GM12878 (cell line): Measurements from ENCODE around the gene FKBP11. TPM values are rescaled to one million over a fixed set of nuclear protein-coding genes. Genes with fewer than 3 reads are reported as not detected.

Source experiments
- ATAC-seq: fragments of 200-7000 bp; cut with Tn5 transposase; 3 replicates; pipeline ENCODE4 v1.9.1; 2020; ENCODE audit warnings: mild to moderate bottlenecking, moderate library complexity
- BruUV-seq: library from RNA; stranded (reverse); fragments of 400-500 nt; replicated peaks from 2 replicates; lab custom pipeline; 2021; lab: Mats Ljungman, UMichigan
- CTCF ChIA-PET: fragments of 300-600 bp; sonication (Branson Sonifier 250); formaldehyde crosslinking; extraction: SDS; loops from one replicate; lab custom pipeline; 2021; ENCODE audit warnings: inconsistent platforms; lab: Yijun Ruan, JAX
- POLR2A ChIA-PET: fragments of 350-600 bp; formaldehyde crosslinking; extraction: SDS; loops from one replicate; lab custom pipeline; 2021; ENCODE audit warnings: inconsistent platforms; lab: Charles Lee
- RAD21 ChIA-PET: fragments of 300-600 bp; sonication (Branson Sonifier 250); formaldehyde crosslinking; loops from one replicate; lab custom pipeline; 2023; ENCODE audit warnings: antibody characterized with exemption; ENCODE audit not compliant: unreplicated experiment; lab: Charles Lee
- SMC1A ChIA-PET: fragments of 300-600 bp; sonication (Branson Sonifier 250); formaldehyde crosslinking; loops from one replicate; lab custom pipeline; 2023; ENCODE audit not compliant: unreplicated experiment, uncharacterized antibody; lab: Charles Lee
- DNase-seq: peaks from one replicate; pipeline ENCODE4 v3.0.0-alpha.2; 2011; ENCODE audit warnings: low read depth, low spot score
- FAIRE-seq: peaks from 3 replicates; lab custom pipeline; 2011; peaks lifted over from hg19 to GRCh38; lab: Jason Lieb, UNC
- H2AFZ ChIP-seq: 2 replicates; pipeline ENCODE4 v1.6.0; 2011; ENCODE audit warnings: low read depth, low read length, control low read depth; ENCODE audit not compliant: control insufficient read depth
- H3K27ac ChIP-seq: 2 replicates; pipeline ENCODE4 v1.5.1; 2011; ENCODE audit warnings: control low read depth; ENCODE audit not compliant: control insufficient read depth, insufficient read depth
- H3K27me3 ChIP-seq, 2 experiments: replicated peaks in 1 of 2; 2 replicates each; pipeline versions ENCODE4 v1.6.0 to v1.6.1; 2011; ENCODE audit warnings: low read length in 1 of 2; ENCODE audit not compliant: control insufficient read depth in 2 of 2, insufficient read depth in 2 of 2
- H3K36me3 ChIP-seq, 2 experiments: 2 replicates each; pipeline ENCODE4 v1.5.1; 2011; ENCODE audit warnings: low read length in 1 of 2; ENCODE audit not compliant: control insufficient read depth in 2 of 2, insufficient read depth in 2 of 2
- H3K4me1 ChIP-seq: 2 replicates; pipeline ENCODE4 v1.6.1; 2011; ENCODE audit warnings: mild to moderate bottlenecking, low read length, moderate library complexity, mixed read lengths; ENCODE audit not compliant: control insufficient read depth, insufficient read depth
- H3K4me2 ChIP-seq: 2 replicates; pipeline ENCODE4 v1.6.0; 2011; ENCODE audit warnings: control low read depth; ENCODE audit not compliant: control insufficient read depth, insufficient read depth
- H3K4me3 ChIP-seq: fragments of 200-600 bp; sonication (generic); 2 replicates; pipeline ENCODE4 v1.5.1; 2016
- H3K79me2 ChIP-seq: 2 replicates; pipeline ENCODE4 v1.6.0; 2011; ENCODE audit warnings: low read length; ENCODE audit not compliant: control insufficient read depth, insufficient read depth
- H3K9ac ChIP-seq: 2 replicates; pipeline ENCODE4 v1.8.0; 2011; ENCODE audit warnings: low read length, control low read depth, mixed read lengths; ENCODE audit not compliant: control insufficient read depth, insufficient read depth
- H3K9me3 ChIP-seq: replicated peaks from 3 replicates; pipeline ENCODE4 v1.5.1; 2011; ENCODE audit warnings: mild to moderate bottlenecking, low read length; ENCODE audit not compliant: control insufficient read depth, insufficient read depth
- H4K20me1 ChIP-seq: 2 replicates; pipeline ENCODE4 v1.6.0; 2011; ENCODE audit not compliant: control insufficient read depth, insufficient read depth
- CHD2 ChIP-seq: IDR thresholded peaks from 2 replicates; pipeline ENCODE4 v1.6.1; 2011; ENCODE audit warnings: low read depth, low read length, improper control_type of control experiment, borderline replicate concordance
- ESRRA ChIP-seq: IDR thresholded peaks from 2 replicates; pipeline ENCODE4 v1.6.1; 2012; ENCODE audit warnings: mild to moderate bottlenecking, low read length, improper control_type of control experiment
- FOXM1 ChIP-seq: IDR thresholded peaks from 2 replicates; pipeline ENCODE4 v1.6.1; 2012; ENCODE audit warnings: low read depth, mild to moderate bottlenecking, inconsistent platforms, low read length, moderate library complexity
- HDAC2 ChIP-seq: fragments of 200-600 bp; sonication (generic); IDR thresholded peaks from 2 replicates; pipeline ENCODE4 v1.6.1; 2017
- KAT2A ChIP-seq: conservative IDR thresholded peaks from 2 replicates; pipeline ENCODE4 v1.6.1; 2011; ENCODE audit warnings: low read depth, low read length; ENCODE audit not compliant: control insufficient read depth
- NR2C2 ChIP-seq: IDR thresholded peaks from 2 replicates; pipeline ENCODE4 v1.6.1; 2011; ENCODE audit warnings: borderline replicate concordance, low read depth; ENCODE audit not compliant: control insufficient read depth, insufficient read length
- POLR2A ChIP-seq: IDR thresholded peaks from 2 replicates; pipeline ENCODE4 v1.6.1; 2011; ENCODE audit warnings: low read depth, mild to moderate bottlenecking, low read length
- RAD21 ChIP-seq: IDR thresholded peaks from 2 replicates; pipeline ENCODE4 v1.6.1; 2011; ENCODE audit warnings: mild to moderate bottlenecking, low read depth, low read length, moderate library complexity; ENCODE audit not compliant: insufficient read depth
- RCOR1 ChIP-seq: conservative IDR thresholded peaks from 2 replicates; pipeline ENCODE4 v1.6.1; 2012; ENCODE audit warnings: low read depth, low read length, improper control_type of control experiment
- SUZ12 ChIP-seq: fragments of 200-600 bp; sonication (generic); IDR thresholded peaks from one replicate; pipeline ENCODE4 v1.6.1; 2018; ENCODE audit warnings: antibody characterized with exemption, mild to moderate bottlenecking; ENCODE audit not compliant: unreplicated experiment
- WGBS: methylation state at CpG from one replicate; pipeline ENCODE4 v1.1.6; 2016; ENCODE audit warnings: low lambda C conversion rate; ENCODE audit not compliant: insufficient replicate concordance, insufficient coverage; ENCODE audit errors: missing lambda C conversion rate; 5-methylcytosine and 5-hydroxymethylcytosine counted together
- in situ Hi-C: fragments of 300-500 bp; cut with MboI; formaldehyde crosslinking; loops from 9 replicates; pipeline ENCODE4 v1.14.3; 2018; ENCODE audit warnings: mixed read lengths
- intact Hi-C: fragments of 100-400 bp; cut with micrococcal nuclease; formaldehyde crosslinking; loops from one replicate; pipeline ENCODE4 v1.14.2; 2022; ENCODE audit not compliant: unreplicated experiment
- polyA plus RNA-seq, 11 experiments: library from polyadenylated mRNA; depleted of rRNA in 4 of 11; unstranded in 6 of 11; stranded (reverse) in 5 of 11; fragments of >200 nt; fragmentation: Nextera tagmentation in 4 of 11; fragmentation: Illumina TruSeq in 1 of 11; extraction: Ambion mirVana in 4 of 11; extraction: Trizol in 1 of 11; gene quantifications; 1 replicate in 1 of 11; 2 replicates in 10 of 11; pipeline versions ENCODE4 v1.2.1 to v1.2.3, GENCODE V29; 2011 to 2016; ENCODE audit warnings: inconsistent platforms in 2 of 11, missing spikeins in 2 of 11, low read depth in 1 of 11
- total RNA-seq, 4 experiments: library from RNA; depleted of rRNA in 3 of 4; stranded (reverse); fragments of >200 nt in 3 of 4; fragmentation: Illumina TruSeq in 1 of 4; extraction: Trizol in 1 of 4; gene quantifications; 2 replicates each; pipeline versions ENCODE4 v1.2.1 to v1.2.3, GENCODE V29; 2013 to 2021

The FKBP11 gene
- total and polyA plus RNA-seq, 10 of the 15 experiments (the other 5 are each of a cell fraction or from before 2014, with no cell fraction given): 25.0 to 135 (median 56.5) TPM

DNA sequence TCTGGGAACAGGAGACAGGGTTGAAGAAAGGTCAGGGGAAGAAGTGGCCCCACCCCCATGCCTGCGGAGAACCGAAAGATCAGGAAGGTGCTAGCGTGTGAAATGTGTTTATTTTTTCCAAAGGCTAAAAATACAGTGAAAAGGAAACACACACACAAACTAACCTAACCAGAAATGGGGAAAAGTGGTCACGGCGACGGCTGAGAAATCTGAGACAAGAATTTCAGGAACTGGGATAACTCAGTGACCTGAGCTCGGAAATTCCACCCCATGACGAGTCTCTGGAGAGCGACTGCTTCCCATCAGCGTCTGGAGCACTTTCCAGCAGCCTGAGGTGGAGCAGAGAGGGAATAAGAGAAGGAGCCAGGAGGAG, 43.0 kb downstream of the FKBP11 start (continued):
- TF ChIP-seq RAD21: no peak
- no peak for TF ChIP-seq FOXM1
- no peak for TF ChIP-seq SUZ12
- TF ChIP-seq ESRRA: no peak
- no peak for TF ChIP-seq RCOR1
- no peak for TF ChIP-seq KAT2A
- TF ChIP-seq POLR2A: no peak
- TF ChIP-seq, all 136 proteins: peak for 0

DNA sequence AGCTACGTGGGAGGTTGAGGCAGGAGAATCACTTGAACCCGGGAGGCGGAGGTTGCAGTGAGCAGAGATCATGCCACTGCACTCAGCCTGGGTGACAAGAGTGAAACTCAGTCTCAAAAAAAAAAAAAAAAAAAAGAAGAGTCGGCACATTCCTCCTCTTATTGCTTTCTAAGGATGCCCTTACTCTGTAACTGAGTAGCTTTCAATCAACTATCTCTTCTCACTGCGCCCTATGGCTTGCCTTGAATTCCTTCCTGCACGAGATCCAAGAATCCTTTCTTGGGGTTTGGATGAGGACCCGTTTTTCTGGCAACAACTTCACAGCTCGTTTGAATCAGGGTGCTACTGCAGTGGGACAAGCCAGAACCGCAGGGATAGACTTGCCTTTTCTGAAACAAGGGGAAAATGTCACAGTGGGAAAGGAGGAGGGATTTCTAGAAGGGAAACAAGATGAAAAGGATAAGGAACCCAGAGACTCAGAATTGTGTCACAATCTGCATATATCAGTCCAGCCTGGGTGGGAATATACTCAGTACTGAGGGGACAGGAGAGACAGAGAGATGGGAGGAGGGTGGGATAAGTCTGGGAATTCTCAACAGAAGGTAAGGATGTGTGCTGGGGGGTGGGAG, 43.5 kb downstream of the FKBP11 start:
- ATAC-seq (no peak), FAIRE-seq (no peak)
- CTCF ChIA-PET: interaction anchor here (1.0 to 2.7 kb wide), 6 partner anchors 9 to 106 kb away, joined by 3 to 14 read pairs (median 4); partner anchors contain the start of genes DDX23 and RND1
- POLR2A ChIA-PET: no interaction called here
- H3K4me3 ChIP-seq: no peak overlapping the region
- no peaks in the 10 kb centered on the region for H3K4me1 ChIP-seq
- H3K27me3 ChIP-seq: peaks cover 4 to 12% of the 10 kb centered on the region in 2 experiments; a peak in 3 of 4 replicates
- intact Hi-C loops: no loop called here
- H3K36me3 ChIP-seq: no peaks in the 10 kb centered on the region
- SMC1A ChIA-PET: interaction anchor here (1.2 kb wide), 1 partner anchor 29 kb away, joined by 4 read pairs; no protein-coding TSS in a partner anchor
- H4K20me1 ChIP-seq: no peaks in the 10 kb centered on the region
- whole genome bisulfite sequencing: 31% methylated on average over 9 of the region's 9 CpGs
- RAD21 ChIA-PET: interaction anchor here (1.4 kb wide), 1 partner anchor 28 kb away, joined by 5 read pairs; no protein-coding TSS in a partner anchor
- no peak overlapping the region for H3K4me2 ChIP-seq
- H3K27ac ChIP-seq: no peak overlapping the region
- TF ChIP-seq NR2C2 (no peak), HDAC2 (no peak), POLR2A (no peak), CHD2 (no peak)
- TF ChIP-seq, all 136 proteins: peak for 0
- in situ Hi-C loops: no loop called here
- Histone ChIP-seq H2AFZ (no peak overlapping the region), H3K79me2 (no peaks in the 10 kb centered on the region), H3K9ac (no peak overlapping the region), H3K9me3 (no peaks in the 10 kb centered on the region)
- DNase-seq: no peak
- BruUV-seq: no TSS peak
